Rectal smooth muscle tissue (tissue), 1 donor: ENCODE measurements around the gene NCAPD3.
A peak's percentile ranks its signal among the peaks of the same experiment; 100 is the strongest.

Source experiments
- H3K27ac ChIP-seq: one replicate; pipeline ENCODE4 v1.7.0; 2013; ENCODE audit warnings: low read depth, low read length, inconsistent platforms
- H3K27me3 ChIP-seq: one replicate; pipeline ENCODE4 v1.7.0; 2013; ENCODE audit warnings: low read length; ENCODE audit not compliant: control insufficient read depth, insufficient read depth
- H3K36me3 ChIP-seq: one replicate; pipeline ENCODE4 v1.7.0; 2013; ENCODE audit warnings: low read length; ENCODE audit not compliant: control insufficient read depth, insufficient read depth
- H3K4me1 ChIP-seq: one replicate; pipeline ENCODE4 v1.7.0; 2013; ENCODE audit warnings: low read length; ENCODE audit not compliant: control insufficient read depth, insufficient read depth
- H3K4me3 ChIP-seq: one replicate; pipeline ENCODE4 v1.7.0; 2013; ENCODE audit warnings: low read length
- H3K9ac ChIP-seq: one replicate; pipeline ENCODE4 v1.7.0; 2013; ENCODE audit warnings: low read length

Gene NCAPD3

GRCh38 chr11:134223836-134224709, at the start of gene NCAPD3, which contains the start of gene VPS26B:
TSS of gene NCAPD3 (minus strand) at chr11:134223967. CDS start at chr11:134223926, 41 bp downstream.
TSS of gene VPS26B (plus strand) at chr11:134224671. CDS start at chr11:134225123, 452 bp downstream.
- H3K27ac ChIP-seq, result peak within 1 kb of the TSS; percentile 97
- peaks cover 11% of the 10 kb centered on the region for H3K4me1 ChIP-seq
- H3K4me3 ChIP-seq, result peak within 1 kb of the TSS; percentile 99
- no peaks in the 10 kb centered on the region for H3K27me3 ChIP-seq
- H3K36me3 ChIP-seq, result no peaks in the 10 kb centered on the region
- H3K9ac ChIP-seq, result peak within 1 kb of the TSS; percentile 92

- Histone ChIP-seq H3K9ac (no peak overlapping the region), H3K4me3 (no peak overlapping the region), H3K27me3 (peaks cover 25% of the 10 kb centered on the region), H3K4me1 (no peaks in the 10 kb centered on the region), H3K36me3 (no peaks in the 10 kb centered on the region), H3K27ac (no peak overlapping the region)
Observed at GRCh38 chr11:134273317-134273712, 49.5 kb upstream of the NCAPD3 start.

- Histone ChIP-seq H3K4me1 (no peaks in the 10 kb centered on the region), H3K27ac (no peak overlapping the region), H3K27me3 (peaks cover 22% of the 10 kb centered on the region), H3K4me3 (no peak overlapping the region), H3K9ac (no peak overlapping the region), H3K36me3 (no peaks in the 10 kb centered on the region)
Observed at GRCh38 chr11:134272381-134273316, 48.9 kb upstream of the NCAPD3 start.

GRCh38 chr11:134271978-134272377, 48.2 kb upstream of the NCAPD3 start:
- H3K4me1 ChIP-seq, result no peaks in the 10 kb centered on the region
- no peak overlapping the region for H3K27ac ChIP-seq
- no peaks in the 10 kb centered on the region for H3K36me3 ChIP-seq
- no peak overlapping the region for H3K9ac ChIP-seq
- no peak overlapping the region for H3K4me3 ChIP-seq
- H3K27me3 ChIP-seq, result peaks cover 16% of the 10 kb centered on the region

- Histone ChIP-seq H3K9ac (no peak overlapping the region), H3K36me3 (no peaks in the 10 kb centered on the region), H3K27me3 (peaks cover 2% of the 10 kb centered on the region), H3K27ac (no peak overlapping the region), H3K4me3 (no peak overlapping the region), H3K4me1 (no peaks in the 10 kb centered on the region)
Observed at GRCh38 chr11:134270250-134270714, 46.5 kb upstream of the NCAPD3 start.

- H3K36me3 ChIP-seq, result peaks cover 9% of the 10 kb centered on the region
- no peak overlapping the region for H3K4me3 ChIP-seq
- no peaks in the 10 kb centered on the region for H3K4me1 ChIP-seq
- peaks cover 2% of the 10 kb centered on the region for H3K27me3 ChIP-seq
- H3K9ac ChIP-seq, result no peak overlapping the region
- no peak overlapping the region for H3K27ac ChIP-seq
Observed at GRCh38 chr11:134267966-134268365, 44.2 kb upstream of the NCAPD3 start.

- H3K9ac ChIP-seq, result no peak overlapping the region
- peaks cover 12% of the 10 kb centered on the region for H3K36me3 ChIP-seq
- no peak overlapping the region for H3K27ac ChIP-seq
- H3K4me1 ChIP-seq, result no peaks in the 10 kb centered on the region
- H3K4me3 ChIP-seq, result no peak overlapping the region
- H3K27me3 ChIP-seq, result peaks cover 2% of the 10 kb centered on the region
Observed at GRCh38 chr11:134267461-134267860, 43.7 kb upstream of the NCAPD3 start.

- Histone ChIP-seq H3K4me3 (no peak overlapping the region), H3K36me3 (peaks cover 16% of the 10 kb centered on the region), H3K9ac (no peak overlapping the region), H3K4me1 (no peaks in the 10 kb centered on the region), H3K27ac (no peak overlapping the region), H3K27me3 (peaks cover 2% of the 10 kb centered on the region)
Observed at GRCh38 chr11:134266841-134267251, 43.1 kb upstream of the NCAPD3 start.

- H3K9ac ChIP-seq, result no peak overlapping the region
- H3K4me1 ChIP-seq, result no peaks in the 10 kb centered on the region
- peaks cover 19% of the 10 kb centered on the region for H3K36me3 ChIP-seq
- H3K27me3 ChIP-seq, result no peaks in the 10 kb centered on the region
- no peak overlapping the region for H3K4me3 ChIP-seq
- no peak overlapping the region for H3K27ac ChIP-seq
Observed at GRCh38 chr11:134266440-134266839, 42.7 kb upstream of the NCAPD3 start.

GRCh38 chr11:134264966-134265764, 41.4 kb upstream of the NCAPD3 start:
- H3K36me3 ChIP-seq, result peaks cover 22% of the 10 kb centered on the region
- no peaks in the 10 kb centered on the region for H3K4me1 ChIP-seq
- no peak overlapping the region for H3K27ac ChIP-seq
- no peak overlapping the region for H3K4me3 ChIP-seq
- H3K27me3 ChIP-seq, result no peaks in the 10 kb centered on the region
- H3K9ac ChIP-seq, result no peak overlapping the region

GRCh38 chr11:134261626-134262488, 38.1 kb upstream of the NCAPD3 start:
- H3K4me1 ChIP-seq, result no peaks in the 10 kb centered on the region
- H3K9ac ChIP-seq, result no peak overlapping the region
- peaks cover 37% of the 10 kb centered on the region for H3K36me3 ChIP-seq
- H3K4me3 ChIP-seq, result no peak overlapping the region
- no peaks in the 10 kb centered on the region for H3K27me3 ChIP-seq
- H3K27ac ChIP-seq, result no peak overlapping the region
